OCI-LY3 (cell line): Measurements from ENCODE around the gene SLC4A7.

ENCODE experiments used
- EZH2phosphoT487 ChIP-seq: fragments of 200-600 bp; shearing (Covaris generic); IDR thresholded peaks from 2 replicates; pipeline ENCODE4 v1.6.1; 2018; ENCODE audit warnings: antibody characterized with exemption, mixed run types, low read depth
- TF ChIP-seq, protein P1 (sequence below): fragments of 200-600, 300-600 bp; sonication (generic); IDR thresholded peaks from 2 replicates; pipeline ENCODE4 v1.5.1; 2014; ENCODE audit warnings: antibody characterized with exemption, low read length, low read depth

DNA sequence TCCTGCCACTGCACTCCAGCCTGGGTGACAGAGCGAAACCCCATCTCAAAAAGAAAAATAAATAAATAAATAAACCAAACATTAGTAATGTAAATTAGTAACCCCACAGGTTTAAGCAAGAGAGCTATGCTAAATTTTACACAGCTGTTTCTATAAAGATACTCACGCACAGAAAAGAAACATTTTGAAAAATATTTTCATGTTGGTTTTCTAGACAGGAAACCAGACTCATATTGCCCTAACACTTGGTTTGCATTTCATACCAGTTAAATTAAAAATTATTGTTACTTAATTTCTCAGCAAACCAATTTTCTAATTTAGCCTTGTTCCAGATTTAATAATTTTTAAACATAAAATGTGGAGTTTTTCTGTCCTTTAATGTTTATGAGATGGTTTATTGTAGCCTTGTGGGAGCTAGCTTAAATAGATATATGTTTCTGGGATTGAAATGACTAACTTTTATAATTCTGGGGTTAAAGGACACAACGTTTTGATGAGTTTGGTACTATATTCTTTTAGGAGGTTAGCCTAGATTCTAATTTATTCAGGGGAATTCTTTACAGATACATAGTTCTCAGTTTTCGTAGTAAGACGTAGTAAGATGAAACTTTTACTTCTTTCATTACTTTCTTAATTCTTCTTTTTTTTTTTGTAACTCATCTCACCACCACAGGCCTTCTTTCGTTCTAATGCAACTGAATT lies 42.6 kb upstream of the SLC4A7 start:
- TF ChIP-seq, protein P1, sequence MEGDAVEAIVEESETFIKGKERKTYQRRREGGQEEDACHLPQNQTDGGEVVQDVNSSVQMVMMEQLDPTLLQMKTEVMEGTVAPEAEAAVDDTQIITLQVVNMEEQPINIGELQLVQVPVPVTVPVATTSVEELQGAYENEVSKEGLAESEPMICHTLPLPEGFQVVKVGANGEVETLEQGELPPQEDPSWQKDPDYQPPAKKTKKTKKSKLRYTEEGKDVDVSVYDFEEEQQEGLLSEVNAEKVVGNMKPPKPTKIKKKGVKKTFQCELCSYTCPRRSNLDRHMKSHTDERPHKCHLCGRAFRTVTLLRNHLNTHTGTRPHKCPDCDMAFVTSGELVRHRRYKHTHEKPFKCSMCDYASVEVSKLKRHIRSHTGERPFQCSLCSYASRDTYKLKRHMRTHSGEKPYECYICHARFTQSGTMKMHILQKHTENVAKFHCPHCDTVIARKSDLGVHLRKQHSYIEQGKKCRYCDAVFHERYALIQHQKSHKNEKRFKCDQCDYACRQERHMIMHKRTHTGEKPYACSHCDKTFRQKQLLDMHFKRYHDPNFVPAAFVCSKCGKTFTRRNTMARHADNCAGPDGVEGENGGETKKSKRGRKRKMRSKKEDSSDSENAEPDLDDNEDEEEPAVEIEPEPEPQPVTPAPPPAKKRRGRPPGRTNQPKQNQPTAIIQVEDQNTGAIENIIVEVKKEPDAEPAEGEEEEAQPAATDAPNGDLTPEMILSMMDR = no peak
- no peak for TF ChIP-seq EZH2phosphoT487
